Measurements from ENCODE around the gene DDX23.

DDX23 gene

GRCh38 chr12:48793696-48794095 is 58.3 kb downstream of the DDX23 start:
- no peak for DNase-seq

- DNase-seq = no peak
Observed at GRCh38 chr12:48789858-48790326, 62.1 kb downstream of the DDX23 start.

- DNase-seq = no peak
Observed at GRCh38 chr12:48788854-48789775, 62.8 kb downstream of the DDX23 start, which contains the start of gene ADCY6. TSS of gene ADCY6 (minus strand) at chr12:48789089. CDS start at chr12:48783434, 5,655 bp downstream.

- DNase-seq = no peak
Observed at GRCh38 chr12:48788524-48788853, 63.5 kb downstream of the DDX23 start.

GRCh38 chr12:48787791-48788523 is 64.0 kb downstream of the DDX23 start:
- DNase-seq = no peak

GRCh38 chr12:48786591-48787544 is 65.1 kb downstream of the DDX23 start:
- no peak for DNase-seq

- no peak for DNase-seq
Observed at GRCh38 chr12:48783432-48783831, 68.5 kb downstream of the DDX23 start.

GRCh38 chr12:48782457-48783395 is 69.2 kb downstream of the DDX23 start:
- DNase-seq = no peak

GRCh38 chr12:48781750-48782456 is 70.1 kb downstream of the DDX23 start:
- DNase-seq = no peak

- DNase-seq = no peak
Observed at GRCh38 chr12:48780381-48781025, 71.5 kb downstream of the DDX23 start.

GRCh38 chr12:48779869-48780268 is 72.1 kb downstream of the DDX23 start:
- DNase-seq = no peak
